ENCODE data around the gene TJP3.
A peak's percentile ranks its signal among the peaks of the same experiment; 100 is the strongest.

TJP3 gene

DNA sequence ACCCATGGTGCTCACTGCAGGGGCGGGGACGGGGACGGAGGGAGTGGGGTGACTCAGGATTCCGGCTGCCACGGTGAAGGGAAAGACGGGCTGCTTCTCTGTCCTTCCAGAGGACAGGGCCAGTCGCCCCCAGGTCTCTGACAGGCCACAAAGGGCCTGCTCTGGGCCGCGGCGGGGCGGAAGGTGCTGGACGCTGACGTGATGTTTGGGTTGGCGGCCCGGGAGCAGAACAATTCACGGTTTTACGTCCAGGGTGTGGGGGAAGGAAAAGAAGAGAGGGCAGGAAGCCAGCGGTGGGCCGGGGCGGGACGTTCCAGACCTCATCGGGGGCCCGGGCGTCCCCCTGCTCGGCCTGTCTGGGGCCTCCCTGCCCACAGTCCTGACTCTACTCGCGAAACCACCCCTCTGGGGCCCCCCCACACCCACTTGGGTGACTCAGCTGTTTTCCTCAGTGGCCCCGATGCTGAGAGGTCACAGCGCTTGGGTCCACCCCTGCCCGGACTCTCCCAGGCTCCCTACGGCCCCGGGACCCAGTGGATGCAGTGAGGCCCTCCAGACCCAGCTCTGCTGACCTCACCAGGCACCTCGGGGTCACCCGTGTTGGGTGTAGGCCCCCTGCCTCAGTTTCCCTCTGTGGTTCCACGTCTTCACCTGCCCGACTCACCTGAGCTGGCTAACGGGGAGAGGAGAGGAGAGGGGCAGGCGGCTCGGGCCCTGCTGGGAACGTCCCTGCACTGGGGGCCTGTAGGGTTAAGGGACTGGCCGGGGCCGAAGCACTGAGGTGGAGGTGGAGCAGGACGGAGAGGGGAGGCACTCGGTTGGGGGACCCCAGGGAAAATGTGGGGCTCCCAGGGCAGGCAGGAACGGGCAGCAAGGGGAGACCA is 37.1 kb upstream of the TJP3 start:
- no peak for DNase-seq (ENCODE audit: low read depth in 2 of 2)

GRCh38 chr19:3671680-3672574 is 36.3 kb upstream of the TJP3 start:
- no peak for DNase-seq (ENCODE audit: low read depth in 2 of 2)

- DNase-seq (ENCODE audit: low read depth in 2 of 2), result no peak
Measured at GRCh38 chr19:3672575-3672948, 35.6 kb upstream of the TJP3 start.

GRCh38 chr19:3672993-3673392 is 35.2 kb upstream of the TJP3 start:
- DNase-seq (ENCODE audit: low read depth in 2 of 2), result no peak

DNA sequence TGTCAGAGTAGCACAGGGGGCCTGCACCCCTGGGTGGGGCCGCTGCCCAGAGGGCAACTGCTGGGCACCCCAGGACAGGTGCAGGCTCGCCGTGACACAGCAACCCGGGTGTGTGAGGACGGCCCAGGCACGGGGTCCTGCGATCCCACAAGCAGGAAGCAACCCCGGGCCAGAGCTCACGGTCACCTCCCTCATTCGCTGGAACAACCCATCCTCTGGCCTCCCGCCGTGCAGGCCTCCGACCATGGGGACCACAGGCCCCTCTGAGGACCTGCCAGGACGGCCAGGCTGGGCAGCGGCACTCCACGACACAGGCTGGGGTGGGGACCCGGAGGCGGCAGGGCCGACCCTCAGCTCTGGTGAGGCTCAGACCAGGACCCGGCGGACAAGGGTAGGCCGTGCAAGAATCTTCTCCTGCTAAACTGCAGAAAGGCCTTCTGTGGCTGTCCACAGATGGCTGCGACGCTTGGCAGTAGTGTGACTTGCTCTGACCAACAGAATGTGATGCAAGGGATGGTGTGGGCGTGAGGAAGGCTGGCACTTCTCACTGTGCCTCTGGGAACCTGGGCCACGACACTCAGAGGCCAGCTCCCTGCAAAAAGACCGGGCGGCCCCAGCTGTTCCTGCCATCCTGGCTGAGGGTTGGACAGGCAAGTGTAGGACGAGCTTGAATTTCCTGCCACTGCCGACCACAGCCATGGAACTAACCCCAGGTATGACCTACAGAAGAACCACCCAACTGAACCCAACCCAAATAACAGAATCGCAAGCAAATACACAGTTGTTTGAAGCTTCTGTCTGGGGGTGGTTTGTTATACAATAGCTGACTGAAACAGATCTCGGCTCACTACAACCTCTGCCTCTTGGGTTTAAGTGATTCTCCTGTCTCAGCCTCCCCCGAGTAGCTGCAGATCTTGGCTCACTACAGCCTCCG is 34.4 kb upstream of the TJP3 start:
- no peak for DNase-seq (ENCODE audit: low read depth in 2 of 2)

DNA sequence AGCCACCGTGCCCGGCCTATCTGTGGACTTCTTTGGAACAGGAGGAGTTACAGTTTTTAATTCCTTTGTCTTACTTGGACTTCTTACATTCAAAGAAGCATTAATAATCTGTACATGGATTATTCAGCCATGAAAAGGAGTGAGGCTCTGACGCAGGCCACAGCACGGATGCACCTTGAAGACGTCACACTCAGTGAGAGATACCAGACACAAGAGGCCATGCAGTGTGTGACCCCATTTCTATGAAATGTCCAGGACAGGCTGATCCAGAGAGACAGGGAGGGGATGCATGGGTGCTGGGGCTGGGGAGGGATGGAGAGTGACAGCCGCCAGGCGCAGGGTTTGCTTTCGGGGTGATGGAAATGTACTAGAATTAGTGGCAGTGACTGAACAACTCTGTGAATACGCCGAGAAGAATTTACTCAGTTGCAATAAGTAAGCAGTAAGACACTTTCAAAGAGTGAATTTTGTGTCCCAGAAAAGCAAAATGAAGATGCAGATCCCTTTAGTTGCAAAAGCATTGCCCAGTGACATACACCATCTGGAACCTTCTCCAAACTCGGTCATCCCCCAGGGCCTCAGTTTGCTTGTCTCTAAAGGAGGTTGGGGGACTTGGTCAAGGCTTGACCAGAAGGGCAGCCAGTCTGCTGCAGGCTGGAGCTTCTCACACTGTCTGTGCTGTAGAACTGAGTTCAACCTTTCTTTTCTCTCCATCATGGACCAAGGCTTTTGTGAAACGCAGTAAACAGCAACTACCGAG is 33.2 kb upstream of the TJP3 start:
- DNase-seq (ENCODE audit: low read depth in 2 of 2), result no peak

DNA sequence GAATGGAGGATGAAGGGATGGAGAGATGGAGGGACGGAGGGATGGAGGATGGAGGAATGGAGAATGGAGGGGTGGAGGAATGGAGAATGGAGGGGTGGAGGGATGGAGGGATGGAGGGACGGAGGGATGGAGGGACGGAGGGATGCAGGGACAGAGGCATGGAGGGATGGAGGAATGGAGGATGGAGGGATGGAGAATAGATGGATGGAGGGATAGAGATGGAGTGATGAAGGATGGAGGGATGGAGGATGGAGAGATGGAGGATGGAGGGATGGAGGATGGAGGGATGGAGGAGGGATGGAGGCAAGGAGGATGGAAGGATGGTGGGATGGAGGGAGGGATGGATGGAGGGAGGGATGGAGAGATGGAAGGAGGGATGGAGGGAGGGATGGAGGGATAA is 30.0 kb upstream of the TJP3 start:
- no peak for DNase-seq (ENCODE audit: low read depth in 2 of 2)

DNA sequence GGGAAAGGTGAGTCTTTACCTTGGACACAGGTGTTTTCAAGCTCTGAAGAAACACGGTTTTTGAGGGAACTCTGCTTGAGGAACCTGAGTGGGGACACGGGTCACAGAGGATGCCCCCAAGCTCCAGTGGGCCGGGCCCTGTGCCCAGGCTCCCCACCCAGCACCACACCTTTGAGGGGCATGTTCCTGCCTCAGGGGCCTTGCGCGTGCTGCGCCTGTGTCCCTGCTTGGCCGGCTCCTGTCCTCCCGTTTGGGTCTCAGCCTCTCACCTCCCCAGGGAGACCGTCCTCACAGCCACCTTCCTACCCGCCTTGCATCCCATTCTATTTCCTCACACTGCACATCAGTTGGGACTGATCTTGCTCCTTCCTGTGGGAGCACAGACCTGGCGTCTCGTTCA is 29.0 kb upstream of the TJP3 start:
- no peak for DNase-seq (ENCODE audit: low read depth in 2 of 2)

GRCh38 chr19:3679581-3679980 is 28.6 kb upstream of the TJP3 start:
- DNase-seq (ENCODE audit: low read depth in 2 of 2), result no peak

- no peak for DNase-seq (ENCODE audit: low read depth in 2 of 2)
Measured at GRCh38 chr19:3680939-3681338, 27.2 kb upstream of the TJP3 start.

DNA sequence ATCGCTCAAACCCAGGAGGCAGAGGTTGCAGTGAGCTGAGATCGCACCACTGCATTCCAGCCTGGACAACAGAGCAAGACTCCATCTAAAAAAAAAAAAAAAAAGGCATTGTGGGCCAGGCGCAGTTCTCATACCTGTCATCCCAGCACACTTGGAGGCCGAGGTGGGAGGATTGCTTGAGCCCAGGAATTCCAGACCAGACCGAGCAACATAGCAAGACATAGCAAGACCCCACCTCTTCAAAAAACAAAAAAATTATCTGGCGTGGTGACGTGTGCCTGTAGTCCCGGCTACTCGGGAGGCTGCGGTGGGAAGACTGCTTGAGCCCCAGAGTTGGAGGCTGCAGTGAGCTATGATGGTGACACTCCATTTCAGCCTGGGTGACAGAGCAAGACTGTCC is 25.9 kb upstream of the TJP3 start:
- DNase-seq (ENCODE audit: low read depth in 2 of 2), result no peak

DNA sequence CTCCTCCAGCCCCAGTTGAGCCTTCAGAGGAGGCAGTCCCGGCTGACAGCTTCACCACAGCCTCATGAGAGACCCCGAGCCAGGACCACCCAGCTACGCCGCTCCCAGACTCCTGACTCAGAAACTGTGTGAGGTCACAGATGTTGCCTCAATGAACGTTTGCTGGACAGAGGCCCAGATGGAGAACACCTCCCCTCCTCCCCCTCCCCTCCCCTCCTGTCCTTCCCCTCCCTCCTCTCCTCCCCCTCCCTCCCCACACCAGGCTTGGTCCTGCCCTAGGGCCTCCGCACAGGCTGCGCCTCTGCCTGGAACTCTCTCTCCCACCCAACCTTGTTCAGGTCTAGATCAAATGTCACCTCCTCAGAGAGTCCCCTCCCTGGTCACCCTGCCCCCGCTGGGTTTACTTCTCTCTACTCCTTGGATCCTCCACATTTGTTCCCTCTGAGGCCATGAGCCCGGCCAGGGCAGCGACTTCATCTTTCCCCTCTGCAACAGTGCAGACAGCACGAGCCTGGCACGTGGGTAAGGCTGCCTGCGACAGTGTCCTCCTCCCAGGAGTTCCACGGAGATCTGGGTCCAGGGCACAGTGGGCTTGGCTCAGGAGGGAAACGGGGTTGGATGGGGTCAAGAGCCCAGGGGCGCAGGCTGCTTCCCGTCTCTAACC is 25.3 kb upstream of the TJP3 start:
- peak in 1 of 2 experiments; percentile 19 for DNase-seq (ENCODE audit: low read depth in 2 of 2)

- no peak for DNase-seq (ENCODE audit: low read depth in 2 of 2)
Measured at GRCh38 chr19:3683405-3684053, 24.7 kb upstream of the TJP3 start.

GRCh38 chr19:3684054-3684816 is 23.9 kb upstream of the TJP3 start:
- no peak for DNase-seq (ENCODE audit: low read depth in 2 of 2)

DNA sequence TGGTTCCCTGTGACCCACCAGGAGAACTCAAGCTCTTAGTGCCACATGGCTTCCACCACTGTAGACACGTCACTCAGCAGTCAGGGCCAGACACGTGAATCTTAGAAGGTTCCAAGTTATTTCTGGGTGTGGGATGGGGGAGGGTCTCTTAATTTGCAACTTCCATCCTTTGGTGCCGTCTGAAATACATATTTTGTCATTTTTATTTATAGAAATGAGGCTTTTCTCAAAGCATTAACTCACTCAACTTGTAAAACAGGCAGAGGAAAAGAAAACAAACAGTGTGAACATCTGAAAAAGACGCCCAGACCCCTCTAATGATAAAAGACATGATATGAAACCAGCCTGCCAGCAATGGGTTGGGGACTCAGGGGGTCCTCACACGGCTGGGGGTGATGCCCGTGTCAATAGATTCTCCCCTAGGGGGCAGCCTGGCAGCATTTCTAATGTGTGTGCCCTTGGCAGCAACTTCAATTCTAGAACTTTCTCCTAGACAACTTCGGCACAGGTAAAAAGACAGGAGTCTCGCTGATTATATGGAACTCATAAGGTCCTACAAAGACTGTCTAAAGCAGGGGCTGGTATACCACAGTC is 23.3 kb upstream of the TJP3 start:
- no peak for DNase-seq (ENCODE audit: low read depth in 2 of 2)

DNA sequence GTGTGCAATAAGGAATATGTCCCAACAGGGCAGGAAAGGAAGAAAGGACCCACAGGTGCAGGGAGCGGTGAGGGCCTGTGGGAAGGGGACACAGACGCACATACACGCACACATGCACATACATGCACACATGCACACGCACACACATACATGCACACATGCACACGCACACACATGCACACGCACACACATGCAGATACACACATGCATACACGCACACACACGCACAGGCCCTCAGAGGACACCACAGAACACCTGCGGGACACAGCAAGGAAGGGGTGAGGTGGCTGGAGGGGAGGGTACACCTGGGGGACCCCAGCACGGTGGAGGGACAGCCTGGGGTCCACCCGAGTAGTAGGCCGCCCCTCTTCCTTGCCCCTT is 20.8 kb upstream of the TJP3 start:
- no peak for DNase-seq (ENCODE audit: low read depth in 2 of 2)

DNA sequence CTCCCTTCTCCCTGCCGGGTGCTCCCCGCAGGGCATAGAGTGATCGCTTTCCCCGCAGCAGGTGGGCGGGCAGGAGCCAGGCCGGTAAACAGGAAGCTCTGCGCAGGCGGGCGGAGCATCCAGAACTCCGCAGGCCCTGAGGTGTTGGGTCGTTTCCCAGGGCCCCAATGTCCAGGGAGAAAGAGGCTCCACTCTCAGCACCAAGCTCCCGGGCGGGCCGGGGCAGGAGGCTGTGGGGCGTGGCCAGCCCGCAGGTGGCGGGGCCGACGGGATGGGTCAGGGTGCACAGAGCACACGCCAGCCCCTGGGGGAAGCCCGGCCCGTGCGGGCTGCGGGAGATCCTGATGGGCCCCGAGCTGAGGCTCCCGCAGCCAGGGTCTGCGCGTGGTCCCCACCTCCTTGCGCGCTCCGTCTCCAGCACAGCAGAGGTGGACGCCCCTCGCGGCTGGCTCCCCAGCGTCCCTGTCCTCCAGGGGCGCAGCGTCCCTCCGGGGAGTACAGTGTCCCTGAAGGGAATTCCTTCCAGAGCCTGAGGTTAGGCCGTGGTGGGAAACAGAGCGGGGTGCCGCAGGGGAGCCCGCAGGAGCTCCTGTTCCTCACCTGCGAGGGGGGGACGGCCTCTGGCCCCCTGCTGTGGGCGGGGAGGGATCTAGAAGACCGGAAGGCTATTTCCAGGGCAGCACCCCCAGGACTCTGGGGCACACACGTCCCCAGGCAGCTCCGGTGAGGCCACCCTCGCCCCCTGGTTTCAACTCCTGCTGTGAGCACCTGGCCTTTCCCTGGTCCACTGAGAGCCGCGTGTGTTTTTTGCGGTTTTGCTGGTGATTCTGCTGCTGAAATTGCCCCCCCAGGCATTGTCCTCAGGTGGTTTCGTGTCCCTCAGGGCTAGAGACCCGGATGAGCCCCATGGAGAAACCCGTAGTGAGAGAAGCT is 20.1 kb upstream of the TJP3 start:
- DNase-seq (ENCODE audit: low read depth in 2 of 2), result no peak

All from fibroblast of skin of left biceps (primary cell).